Hematopoietic multipotent progenitor cell treated with erythropoietin and hydrocortisone succinate and interleukin-3 and kit ligand, for 4 days (in vitro differentiated cells): Measurements from ENCODE around the gene NISCH.

Source experiments
- DNase-seq: peaks from one replicate; pipeline ENCODE4 v3.0.0-alpha.2; 2015

Gene NISCH

DNA sequence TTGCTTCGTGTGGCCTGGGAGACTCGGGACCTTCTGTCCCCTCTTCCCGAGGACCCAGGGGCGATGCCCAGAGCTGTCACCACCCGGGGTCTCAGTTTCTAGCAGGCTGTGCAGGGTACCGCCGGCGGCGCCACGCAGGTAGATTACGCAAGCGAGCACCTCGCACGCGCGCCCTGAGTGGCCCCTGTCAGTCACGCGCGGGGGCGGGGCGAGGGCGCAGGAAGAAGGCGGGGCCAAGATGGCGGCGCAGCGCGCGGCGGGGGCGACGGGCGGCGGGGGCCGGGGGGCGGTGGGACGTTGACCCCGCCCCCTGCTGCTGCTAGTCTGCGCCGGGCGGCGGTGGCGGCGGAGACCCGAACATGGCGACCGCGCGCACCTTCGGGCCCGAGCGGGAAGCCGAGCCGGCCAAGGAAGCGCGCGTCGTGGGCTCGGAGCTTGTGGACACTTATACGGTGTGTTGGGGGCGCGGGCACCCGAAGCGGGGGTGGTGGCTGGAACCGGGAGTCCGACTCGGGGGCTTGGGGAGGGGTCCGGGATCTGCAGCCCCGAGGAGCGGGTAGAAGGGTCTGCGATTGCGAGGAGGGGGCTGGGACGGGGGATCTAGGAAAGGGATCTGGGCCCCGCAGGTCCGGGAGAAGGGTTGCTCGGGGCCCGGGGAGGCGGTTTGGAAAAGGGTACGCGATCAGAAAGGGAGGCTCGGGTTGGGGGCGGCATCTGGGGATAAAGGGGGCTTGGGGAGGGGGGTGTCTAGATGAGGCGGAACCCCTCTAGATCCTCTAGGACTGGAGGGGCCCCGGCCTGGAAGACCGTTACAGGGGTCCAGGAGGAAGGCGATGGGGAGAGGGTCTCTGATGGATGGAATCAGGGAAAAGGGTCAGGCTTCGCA is at the start of gene NISCH:
NISCH (plus strand) TSS at position 322 of the 886 bp plus-strand sequence; CDS start at position 360, 38 bp downstream.
- DNase-seq: peak; percentile 94

DNA sequence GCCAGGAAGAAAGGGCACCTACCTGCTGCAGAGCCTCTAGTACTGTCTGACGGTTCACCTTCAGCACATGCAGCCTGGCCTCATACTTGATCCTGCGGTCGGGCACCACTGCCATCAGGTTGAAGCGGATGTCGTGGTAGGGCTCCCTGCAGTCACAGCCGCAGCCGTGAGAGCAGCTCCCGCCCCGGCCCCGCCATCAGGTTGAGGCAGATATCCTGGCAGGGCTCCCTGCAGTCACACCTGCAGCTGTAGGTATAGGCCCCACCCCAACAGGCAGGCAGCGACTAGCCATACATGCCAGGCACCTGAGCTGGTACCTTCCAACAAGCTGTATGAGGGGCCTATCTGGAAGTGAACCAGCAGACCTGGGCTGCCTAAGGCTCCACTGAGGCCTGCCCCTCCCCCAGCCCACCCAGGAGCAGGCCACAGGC is 49.2 kb upstream of the NISCH start:
- no peak for DNase-seq

DNA sequence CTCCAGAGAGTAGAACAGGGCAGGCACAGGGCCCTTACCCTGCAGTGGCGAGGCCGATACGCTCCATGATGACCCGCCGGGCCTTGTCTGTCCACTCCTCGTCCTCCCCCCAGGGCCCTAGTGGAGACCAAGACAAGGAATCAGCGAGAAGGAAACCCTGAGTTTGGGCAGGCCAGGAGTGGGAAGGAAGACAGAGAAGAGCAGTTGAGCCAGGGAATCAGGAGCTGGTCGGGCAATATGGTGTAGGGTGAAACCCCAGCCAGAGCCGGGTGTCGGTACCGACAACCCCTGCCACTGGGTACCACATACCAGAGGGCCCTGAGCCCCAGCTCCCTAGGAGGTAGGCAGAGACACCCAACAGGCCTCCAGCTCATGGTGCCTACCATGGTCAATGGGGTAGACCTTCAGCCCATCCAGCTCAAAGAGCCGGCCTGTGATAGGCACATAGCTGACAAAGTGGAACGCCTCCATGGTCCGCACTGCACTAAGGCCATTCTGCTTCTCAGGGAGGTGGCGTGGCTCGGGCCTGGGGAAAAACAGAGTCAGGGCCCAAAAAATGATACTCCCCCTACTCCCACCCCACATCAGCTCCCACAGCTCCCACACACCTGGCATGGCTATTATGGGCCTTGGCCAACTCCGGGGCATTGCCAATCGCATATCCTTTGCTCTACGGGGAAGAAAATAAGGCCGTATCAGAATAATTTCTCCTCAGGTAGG is 48.5 kb upstream of the NISCH start:
- DNase-seq: no peak

GRCh38 chr3:52407779-52408178 is 47.6 kb upstream of the NISCH start:
- no peak for DNase-seq

GRCh38 chr3:52408466-52408865 is 46.9 kb upstream of the NISCH start:
- DNase-seq: no peak

DNA sequence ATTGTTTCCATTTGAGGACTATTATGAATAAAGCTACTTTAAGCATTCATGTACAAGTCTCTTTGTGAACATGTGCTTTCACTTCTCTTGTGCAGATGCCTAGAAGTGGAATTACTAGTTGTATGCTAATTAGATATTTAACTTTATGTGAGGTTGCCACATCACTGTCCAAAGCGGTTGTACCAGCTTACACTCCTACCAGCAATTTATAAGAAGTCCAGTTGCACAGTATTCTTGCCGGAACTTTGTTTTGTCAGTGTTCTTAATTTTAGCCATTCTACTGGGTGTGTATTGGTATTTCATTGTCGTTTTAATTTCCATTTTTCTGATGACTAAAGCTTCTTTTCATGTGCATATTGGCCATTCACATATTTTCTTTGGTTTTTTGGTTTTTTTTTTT is 39.6 kb upstream of the NISCH start:
- no peak for DNase-seq

DNA sequence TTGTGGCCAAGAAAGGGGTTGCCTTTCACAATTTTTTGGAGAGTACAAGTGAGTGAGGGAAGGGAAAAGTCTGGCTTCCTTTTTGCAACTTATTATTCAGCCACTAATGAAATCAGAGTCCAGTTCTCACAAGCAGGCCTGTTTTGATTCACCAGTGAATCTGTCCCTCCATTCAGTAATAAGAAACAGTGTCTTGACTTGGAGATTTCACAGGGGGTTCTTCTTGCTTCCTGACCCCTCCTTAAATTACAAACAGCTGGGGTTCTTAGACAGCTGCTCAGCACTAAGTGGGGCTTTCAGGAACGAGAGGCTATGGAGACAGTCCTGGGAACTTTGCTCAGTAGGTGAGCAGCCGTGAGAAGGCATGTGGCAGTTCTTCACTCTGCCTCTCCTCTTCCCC is 35.0 kb upstream of the NISCH start:
- no peak for DNase-seq

DNA sequence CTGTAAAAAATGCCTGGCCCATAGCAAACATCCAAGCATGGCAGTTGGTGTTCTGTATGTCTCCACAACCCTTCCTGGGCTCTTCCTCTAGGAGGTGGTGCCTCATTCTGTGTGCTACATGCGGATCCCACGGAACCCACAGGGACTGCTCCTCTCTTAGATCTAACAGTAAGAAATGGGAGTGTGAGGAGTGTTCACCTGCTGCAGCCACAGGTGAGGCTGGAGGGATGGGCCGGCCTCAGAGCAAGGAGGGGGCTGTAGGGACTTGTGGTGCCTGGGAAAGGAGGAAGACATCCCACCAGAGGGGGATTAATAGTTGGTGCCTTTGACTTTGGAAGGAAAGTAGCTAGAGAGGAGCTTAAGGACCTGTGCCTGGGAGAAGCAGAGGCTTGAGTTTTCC is 32.7 kb upstream of the NISCH start:
- DNase-seq: no peak

- no peak for DNase-seq
These were observed 32.2 kb upstream of the NISCH start for GRCh38 chr3:52423173-52423572.

- peak; percentile 80 for DNase-seq
These were observed 27.0 kb upstream of the NISCH start for GRCh38 chr3:52428151-52429005.

- no peak for DNase-seq
These were observed 26.4 kb upstream of the NISCH start for GRCh38 chr3:52429031-52429430.

GRCh38 chr3:52429779-52430415 is 25.5 kb upstream of the NISCH start:
- no peak for DNase-seq

GRCh38 chr3:52430416-52430810 is 25.0 kb upstream of the NISCH start:
- DNase-seq: no peak

DNA sequence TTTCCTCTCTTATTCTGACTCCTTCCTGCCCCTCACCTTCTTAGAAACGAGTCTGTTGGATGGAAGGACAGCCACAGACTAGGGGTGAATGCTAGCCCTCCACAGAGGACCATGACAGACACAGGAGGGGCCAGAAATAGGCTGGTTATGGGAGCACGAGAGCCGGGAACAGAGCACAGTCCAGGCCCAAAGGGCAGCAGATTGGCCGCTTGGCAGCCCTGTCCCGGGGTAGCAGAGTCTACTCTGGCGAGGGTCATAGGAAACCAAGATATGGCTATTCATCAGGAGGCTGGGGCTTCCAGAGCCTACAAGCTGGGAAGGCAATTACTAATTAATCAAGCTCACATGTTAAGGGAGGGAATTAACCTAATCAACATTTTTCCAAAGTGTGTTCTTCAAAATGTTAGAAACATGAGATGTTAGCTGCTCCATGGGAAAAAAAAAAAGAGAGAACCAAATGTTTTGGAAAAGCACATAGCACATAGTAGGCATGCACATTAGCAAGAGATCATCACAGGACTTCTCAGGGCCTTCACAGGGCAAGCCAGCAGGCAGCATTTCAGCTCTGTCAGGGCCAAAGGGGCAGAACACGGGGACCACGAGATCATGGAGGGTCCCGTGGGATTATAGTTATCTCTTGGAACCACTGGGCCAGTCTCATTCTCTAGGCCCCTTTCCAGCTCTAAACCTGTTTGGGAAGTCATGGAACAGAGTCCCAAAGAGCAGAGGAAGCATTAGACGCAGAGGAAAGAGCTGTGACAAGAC is 23.8 kb upstream of the NISCH start:
- DNase-seq: no peak

DNA sequence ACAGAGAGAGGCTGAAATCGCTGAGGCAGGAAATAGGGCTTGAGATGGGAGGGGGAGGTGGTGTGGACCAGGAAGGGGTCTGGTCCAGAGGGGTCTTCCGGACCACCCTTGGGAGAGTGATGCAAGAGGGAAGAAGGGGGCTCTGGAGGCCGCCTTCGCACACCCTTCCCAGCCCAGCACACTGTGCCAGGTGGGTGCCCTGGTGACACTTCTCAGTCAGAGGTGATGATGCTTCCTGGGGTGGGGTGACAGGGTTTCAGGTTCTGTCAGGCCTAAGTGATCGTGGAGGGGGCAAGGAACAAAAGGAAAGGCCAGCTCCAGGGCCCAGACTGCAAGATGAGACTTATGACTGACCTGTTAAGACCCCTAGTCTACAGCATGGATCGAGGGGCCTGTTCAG is 23.2 kb upstream of the NISCH start:
- DNase-seq: no peak

- DNase-seq: no peak
These were observed 22.7 kb upstream of the NISCH start for GRCh38 chr3:52432691-52433141.

GRCh38 chr3:52433328-52433995 is 21.9 kb upstream of the NISCH start:
- no peak for DNase-seq

GRCh38 chr3:52433996-52434479 is 21.4 kb upstream of the NISCH start:
- DNase-seq: peak; percentile 48

- no peak for DNase-seq
These were observed 20.8 kb upstream of the NISCH start for GRCh38 chr3:52434491-52435115.
